GM19193 (cell line): ENCODE data around the gene TMEM214.

Source experiments
- POLR2A ChIP-seq: IDR thresholded peaks from 4 replicates; pipeline ENCODE4 v1.6.1; 2011; ENCODE audit not compliant: insufficient read depth, insufficient read length; ENCODE audit errors: extremely low read depth

TMEM214 gene, protein sequence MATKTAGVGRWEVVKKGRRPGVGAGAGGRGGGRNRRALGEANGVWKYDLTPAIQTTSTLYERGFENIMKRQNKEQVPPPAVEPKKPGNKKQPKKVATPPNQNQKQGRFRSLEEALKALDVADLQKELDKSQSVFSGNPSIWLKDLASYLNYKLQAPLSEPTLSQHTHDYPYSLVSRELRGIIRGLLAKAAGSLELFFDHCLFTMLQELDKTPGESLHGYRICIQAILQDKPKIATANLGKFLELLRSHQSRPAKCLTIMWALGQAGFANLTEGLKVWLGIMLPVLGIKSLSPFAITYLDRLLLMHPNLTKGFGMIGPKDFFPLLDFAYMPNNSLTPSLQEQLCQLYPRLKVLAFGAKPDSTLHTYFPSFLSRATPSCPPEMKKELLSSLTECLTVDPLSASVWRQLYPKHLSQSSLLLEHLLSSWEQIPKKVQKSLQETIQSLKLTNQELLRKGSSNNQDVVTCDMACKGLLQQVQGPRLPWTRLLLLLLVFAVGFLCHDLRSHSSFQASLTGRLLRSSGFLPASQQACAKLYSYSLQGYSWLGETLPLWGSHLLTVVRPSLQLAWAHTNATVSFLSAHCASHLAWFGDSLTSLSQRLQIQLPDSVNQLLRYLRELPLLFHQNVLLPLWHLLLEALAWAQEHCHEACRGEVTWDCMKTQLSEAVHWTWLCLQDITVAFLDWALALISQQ

GRCh38 chr2:27032495-27033252 is at the start of gene TMEM214:
TMEM214 (plus strand) TSS chr2:27032965; CDS start chr2:27033016, 51 bp downstream.
- TF ChIP-seq POLR2A: peak; percentile 89

DNA sequence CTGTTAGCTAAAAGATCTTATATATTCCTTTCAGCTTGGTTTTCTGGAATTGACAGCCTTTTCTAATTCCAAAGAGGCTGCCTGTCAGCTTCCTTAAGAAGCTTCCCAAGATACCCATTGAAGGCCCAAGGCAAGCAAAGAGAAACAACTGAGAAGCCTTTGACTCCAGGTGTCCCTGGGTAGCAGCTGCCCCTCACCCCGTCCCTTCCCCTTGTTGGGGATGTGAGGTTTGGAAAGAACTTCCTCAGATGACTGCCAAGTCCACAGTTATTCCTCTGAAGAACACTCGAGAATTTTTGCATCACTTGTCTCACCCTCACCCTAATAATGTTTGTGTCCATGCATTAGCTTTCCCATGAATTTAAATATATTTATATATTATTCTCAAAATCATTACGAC is 49.0 kb upstream of the TMEM214 start:
- TF ChIP-seq POLR2A: no peak

GRCh38 chr2:26985807-26986206 is 47.0 kb upstream of the TMEM214 start:
- no peak for TF ChIP-seq POLR2A

GRCh38 chr2:26986576-26986975 is 46.2 kb upstream of the TMEM214 start:
- no peak for TF ChIP-seq POLR2A

DNA sequence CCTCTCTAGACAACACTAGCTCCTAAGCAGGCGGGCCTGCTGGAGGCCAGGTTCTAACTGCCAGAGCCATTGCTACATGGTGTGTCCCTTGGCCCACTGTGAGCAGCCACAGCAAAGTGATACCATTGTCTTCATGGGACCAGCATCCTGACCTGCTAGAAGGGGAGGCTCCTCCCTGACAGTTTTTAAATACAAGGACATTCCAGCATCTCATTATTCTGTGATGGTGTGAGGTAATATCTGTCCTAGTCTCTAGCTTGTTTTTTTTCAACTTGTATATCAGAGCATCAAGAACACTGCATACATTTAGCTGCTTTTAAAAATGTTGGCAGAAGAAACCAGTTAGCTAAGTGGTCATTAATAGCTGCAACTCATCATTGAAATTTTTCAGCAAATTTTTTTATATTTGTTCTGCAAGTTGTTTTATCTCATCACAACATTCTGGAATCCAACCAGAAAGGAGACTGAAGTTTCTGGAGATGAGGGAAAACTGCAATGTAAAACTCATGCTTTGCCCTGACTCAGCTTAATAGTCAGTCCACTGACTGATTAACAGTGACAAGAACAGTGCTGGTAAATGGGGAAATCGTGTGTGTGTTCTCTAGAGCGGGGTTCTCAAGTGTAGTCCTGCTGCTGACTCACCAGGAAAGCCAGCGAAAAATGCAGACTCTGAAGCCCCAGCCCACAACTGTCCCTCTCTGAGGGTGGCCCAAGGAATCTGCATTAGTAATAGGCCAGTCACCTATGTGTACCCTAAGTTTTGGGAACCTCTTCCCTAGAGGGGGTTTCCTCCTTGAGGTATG is 44.5 kb upstream of the TMEM214 start:
- no peak for TF ChIP-seq POLR2A

DNA sequence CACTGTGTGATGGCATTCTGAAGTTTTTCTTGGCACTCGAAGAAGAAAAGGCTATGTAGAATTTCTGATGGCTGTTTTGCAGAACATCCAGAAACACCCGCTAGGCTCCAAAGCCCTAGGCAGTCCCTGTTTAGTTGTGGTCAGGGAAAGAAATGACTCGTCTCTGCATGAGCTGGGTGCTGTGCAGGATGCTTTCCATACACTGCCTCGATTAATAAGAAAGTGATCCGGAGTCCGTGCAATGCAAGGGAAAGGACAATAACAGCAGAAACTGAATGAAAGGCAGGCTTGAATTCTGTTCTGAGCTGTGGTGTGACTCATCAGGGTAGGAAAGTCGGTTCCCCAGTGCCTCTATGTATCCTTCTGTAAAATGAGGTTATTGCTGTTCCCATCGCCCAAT is 43.6 kb upstream of the TMEM214 start:
- TF ChIP-seq POLR2A: no peak

GRCh38 chr2:26991717-26992116 is 41.0 kb upstream of the TMEM214 start:
- TF ChIP-seq POLR2A: no peak

- TF ChIP-seq POLR2A: no peak
Measured at GRCh38 chr2:26993768-26994167, 39.0 kb upstream of the TMEM214 start.

GRCh38 chr2:26994983-26995382 is 37.8 kb upstream of the TMEM214 start:
- no peak for TF ChIP-seq POLR2A

GRCh38 chr2:26997394-26997793 is 35.4 kb upstream of the TMEM214 start:
- TF ChIP-seq POLR2A: no peak

DNA sequence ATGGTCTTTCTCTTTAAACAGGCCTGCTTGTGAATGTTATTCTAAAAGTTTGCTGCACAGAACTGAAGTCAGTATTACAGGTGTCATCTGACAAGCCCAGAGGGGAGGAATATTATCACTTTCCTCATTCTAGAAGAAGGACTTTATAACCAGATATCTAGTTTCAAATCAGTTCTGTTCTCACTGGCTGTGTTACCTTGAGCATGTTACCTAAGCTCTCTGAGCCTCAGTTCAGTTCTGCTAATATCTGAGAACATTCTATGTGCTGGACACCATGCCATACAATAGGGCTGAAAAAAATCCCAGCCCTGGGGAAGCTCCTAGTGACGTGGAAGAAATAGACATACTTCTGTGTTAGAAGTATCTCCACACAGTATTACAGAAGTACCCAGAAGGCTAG is 34.4 kb upstream of the TMEM214 start:
- TF ChIP-seq POLR2A: no peak

DNA sequence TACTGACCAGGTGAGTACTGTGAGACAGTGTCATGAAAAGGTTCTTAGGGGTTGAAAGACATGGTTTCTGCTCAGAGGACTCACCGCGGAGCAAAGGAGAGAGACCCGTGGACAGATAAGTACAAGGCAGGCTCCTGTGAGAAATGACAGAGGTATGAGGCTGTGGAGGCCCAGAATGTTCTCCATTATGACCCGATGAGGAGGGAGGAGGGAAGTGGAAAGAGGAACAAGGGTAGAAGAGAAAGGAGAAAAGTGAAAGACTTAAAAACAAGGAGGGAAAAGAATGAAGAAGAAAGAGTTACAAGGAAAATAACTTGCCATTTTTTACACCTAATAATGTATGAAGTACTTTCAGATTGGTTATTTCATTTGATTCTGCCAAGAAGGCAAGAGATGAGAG is 32.5 kb upstream of the TMEM214 start:
- no peak for TF ChIP-seq POLR2A

DNA sequence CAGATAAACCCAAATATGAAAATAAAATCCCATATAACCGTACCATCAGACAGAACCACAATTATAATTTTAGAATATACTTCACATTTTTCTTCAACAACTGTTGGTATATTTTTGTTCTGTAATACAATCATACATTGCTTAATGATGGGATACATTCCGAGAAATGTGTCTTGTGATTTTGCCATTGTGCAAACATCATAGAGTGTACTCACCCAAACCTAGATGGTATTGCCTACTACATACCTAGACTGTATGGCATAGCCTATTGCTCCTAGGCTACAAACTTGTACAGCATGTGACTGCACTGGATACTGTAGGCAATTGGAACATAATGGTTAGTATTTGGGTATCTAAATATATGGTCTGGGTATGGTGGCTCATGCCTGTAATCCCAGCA is 31.8 kb upstream of the TMEM214 start:
- TF ChIP-seq POLR2A: no peak

DNA sequence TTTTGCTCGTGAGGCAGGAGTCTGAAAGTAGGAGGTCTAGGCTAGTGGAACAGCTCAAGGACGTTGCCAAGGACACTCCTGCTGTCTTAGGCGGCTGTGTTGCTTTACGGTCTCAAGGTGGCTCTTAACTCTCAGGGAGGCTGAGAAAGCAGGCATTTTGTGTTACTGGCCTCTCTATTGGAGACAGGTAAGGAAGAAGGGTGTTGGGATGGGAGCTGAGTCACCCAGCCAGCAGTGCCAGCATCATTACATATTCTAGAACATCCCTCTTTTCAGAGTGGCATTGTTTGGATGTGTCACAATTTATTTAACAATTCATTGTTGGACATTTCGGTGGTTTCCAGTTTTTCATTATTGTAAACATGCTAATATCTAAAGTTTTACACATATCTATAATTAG is 30.8 kb upstream of the TMEM214 start:
- no peak for TF ChIP-seq POLR2A

GRCh38 chr2:27003007-27003406 is 29.8 kb upstream of the TMEM214 start:
- no peak for TF ChIP-seq POLR2A
